Panc1 (cell line): ENCODE measurements around the gene SLC66A1. TPM values are rescaled to one million over a fixed set of nuclear protein-coding genes. Genes with fewer than 3 reads are reported as not detected.

Experiments used
- ATAC-seq: fragments of 200-7000 bp; cut with Tn5 transposase; 2 replicates; pipeline ENCODE4 v1.9.1; 2020; ENCODE audit warnings: mild to moderate bottlenecking, moderate library complexity
- BruUV-seq: library from RNA; stranded (reverse); fragments of 400-500 nt; replicated peaks from 2 replicates; lab custom pipeline; 2021; lab: Mats Ljungman, UMichigan
- CTCF ChIA-PET: fragments of 300-600 bp; sonication (Branson Sonifier 250); formaldehyde crosslinking; loops from one replicate; lab custom pipeline; 2022; ENCODE audit warnings: antibody characterized with exemption; lab: Charles Lee
- POLR2A ChIA-PET: fragments of 300-600 bp; sonication (Branson Sonifier 250); formaldehyde crosslinking; loops from one replicate; lab custom pipeline; 2022; ENCODE audit warnings: antibody characterized with exemption; lab: Charles Lee
- DNase-seq: peaks from one replicate; pipeline ENCODE4 v3.0.0-alpha.2; 2010; ENCODE audit warnings: low read depth, low spot score
- H3K27ac ChIP-seq: 2 replicates; pipeline ENCODE4 v1.5.1; 2011; ENCODE audit warnings: mild to moderate bottlenecking, low read length, inconsistent platforms
- H3K27me3 ChIP-seq: fragments of 200-500 bp; sonication (Bioruptor generic); 2 replicates; pipeline ENCODE4 v1.6.0; 2014; ENCODE audit warnings: low read length, inconsistent platforms; ENCODE audit not compliant: control insufficient read depth, insufficient read depth
- H3K36me3 ChIP-seq: fragments of 200-500 bp; sonication (Bioruptor generic); 2 replicates; pipeline ENCODE4 v1.5.1; 2014; ENCODE audit warnings: inconsistent platforms, mild to moderate bottlenecking, low read length, moderate library complexity; ENCODE audit not compliant: control insufficient read depth, insufficient read depth
- H3K4me1 ChIP-seq: 2 replicates; pipeline ENCODE4 v1.5.1; 2011; ENCODE audit warnings: inconsistent platforms, mild to moderate bottlenecking, low read length, moderate library complexity; ENCODE audit not compliant: control insufficient read depth, insufficient read depth
- H3K4me3 ChIP-seq, 2 experiments: 2 replicates each; pipeline ENCODE4 v1.5.1; 2011 to 2012; ENCODE audit warnings: low read depth in 2 of 2, low read length in 2 of 2, mild to moderate bottlenecking in 2 of 2, inconsistent platforms in 1 of 2, moderate library complexity in 1 of 2
- H3K9me3 ChIP-seq: fragments of 200-500 bp; sonication (Bioruptor generic); 2 replicates; pipeline ENCODE4 v1.5.1; 2014; ENCODE audit warnings: low read depth, mild to moderate bottlenecking, inconsistent platforms, low read length, moderate library complexity; ENCODE audit not compliant: control insufficient read depth, insufficient read depth
- SIN3A ChIP-seq: IDR thresholded peaks from 2 replicates; pipeline ENCODE4 v1.6.1; 2012; ENCODE audit warnings: low read depth, mild to moderate bottlenecking, low read length, moderate library complexity, borderline replicate concordance; ENCODE audit not compliant: insufficient read depth
- in situ Hi-C: cut with HindIII; loops from 2 replicates; pipeline ENCODE4 v1.10.0; 2016; ENCODE audit warnings: low sequenced_read_pairs, low pct_unique_long_range_greater_than_20kb
- intact Hi-C: fragments of 100-400 bp; cut with micrococcal nuclease; formaldehyde crosslinking; loops from one replicate; pipeline ENCODE4 v1.10.0; 2022; ENCODE audit not compliant: unreplicated experiment
- total RNA-seq: library from RNA; stranded (reverse); gene quantifications from one replicate; pipeline ENCODE4 v1.2.1, GENCODE V29; 2021; ENCODE audit not compliant: unreplicated experiment
- TF ChIP-seq, protein P1 (sequence below), 2 experiments: IDR thresholded peaks; 2 replicates each; pipeline ENCODE4 v1.6.1; 2011 to 2012; ENCODE audit warnings: low read depth in 2 of 2, control low read depth in 1 of 2, low read length in 1 of 2, mild to moderate bottlenecking in 1 of 2, moderate library complexity in 1 of 2; ENCODE audit not compliant: insufficient read depth in 1 of 2
- TF ChIP-seq, protein P2 (sequence below): fragments of 450-650 bp; IDR thresholded peaks from 2 replicates; pipeline ENCODE4 v1.5.1; 2017; ENCODE audit warnings: mild to moderate bottlenecking

The SLC66A1 gene
- total RNA-seq, 1 experiment from 2014 or later, result 42.0 TPM

DNA sequence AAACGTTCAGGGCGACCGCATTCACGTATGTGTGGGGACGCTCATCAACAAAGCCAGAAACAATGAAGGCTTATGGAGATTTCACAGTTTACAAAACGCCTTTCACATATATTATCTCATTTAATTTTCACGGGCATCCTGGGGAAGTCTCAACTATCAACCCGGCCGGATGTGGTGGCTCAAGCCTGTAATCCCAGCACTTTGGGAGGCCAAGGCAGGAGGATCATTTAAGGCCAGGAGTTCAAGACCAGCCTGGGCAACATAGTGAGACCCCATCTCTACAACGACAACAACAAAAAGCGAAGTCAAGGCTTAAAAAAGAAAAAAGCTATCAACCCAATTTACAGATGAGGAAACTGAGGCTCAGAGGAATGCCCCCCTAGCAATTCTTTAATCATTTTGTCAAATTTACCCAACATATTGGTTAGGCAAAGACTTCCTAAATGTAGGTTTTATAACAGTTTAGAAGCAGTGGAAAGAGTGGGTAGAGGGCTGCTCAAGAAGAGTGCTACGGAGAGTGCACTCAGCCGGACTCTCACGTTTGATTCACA is 28.3 kb downstream of the SLC66A1 start:
- H3K4me3 ChIP-seq, result no peak overlapping the region
- no peaks in the 10 kb centered on the region for H3K9me3 ChIP-seq
- DNase-seq, result no peak
- no peak overlapping the region for H3K27ac ChIP-seq
- no peaks in the 10 kb centered on the region for H3K27me3 ChIP-seq
- no TSS peak for BruUV-seq
- 0 out of 2 replicates have a peak, but pooled peaks cover under 1% of the 10 kb centered on the region for H3K4me1 ChIP-seq
- ChIA-PET CTCF (no interaction called here), POLR2A (no interaction called here)
- in situ Hi-C loops, result no loop called here
- TF ChIP-seq, protein P1, sequence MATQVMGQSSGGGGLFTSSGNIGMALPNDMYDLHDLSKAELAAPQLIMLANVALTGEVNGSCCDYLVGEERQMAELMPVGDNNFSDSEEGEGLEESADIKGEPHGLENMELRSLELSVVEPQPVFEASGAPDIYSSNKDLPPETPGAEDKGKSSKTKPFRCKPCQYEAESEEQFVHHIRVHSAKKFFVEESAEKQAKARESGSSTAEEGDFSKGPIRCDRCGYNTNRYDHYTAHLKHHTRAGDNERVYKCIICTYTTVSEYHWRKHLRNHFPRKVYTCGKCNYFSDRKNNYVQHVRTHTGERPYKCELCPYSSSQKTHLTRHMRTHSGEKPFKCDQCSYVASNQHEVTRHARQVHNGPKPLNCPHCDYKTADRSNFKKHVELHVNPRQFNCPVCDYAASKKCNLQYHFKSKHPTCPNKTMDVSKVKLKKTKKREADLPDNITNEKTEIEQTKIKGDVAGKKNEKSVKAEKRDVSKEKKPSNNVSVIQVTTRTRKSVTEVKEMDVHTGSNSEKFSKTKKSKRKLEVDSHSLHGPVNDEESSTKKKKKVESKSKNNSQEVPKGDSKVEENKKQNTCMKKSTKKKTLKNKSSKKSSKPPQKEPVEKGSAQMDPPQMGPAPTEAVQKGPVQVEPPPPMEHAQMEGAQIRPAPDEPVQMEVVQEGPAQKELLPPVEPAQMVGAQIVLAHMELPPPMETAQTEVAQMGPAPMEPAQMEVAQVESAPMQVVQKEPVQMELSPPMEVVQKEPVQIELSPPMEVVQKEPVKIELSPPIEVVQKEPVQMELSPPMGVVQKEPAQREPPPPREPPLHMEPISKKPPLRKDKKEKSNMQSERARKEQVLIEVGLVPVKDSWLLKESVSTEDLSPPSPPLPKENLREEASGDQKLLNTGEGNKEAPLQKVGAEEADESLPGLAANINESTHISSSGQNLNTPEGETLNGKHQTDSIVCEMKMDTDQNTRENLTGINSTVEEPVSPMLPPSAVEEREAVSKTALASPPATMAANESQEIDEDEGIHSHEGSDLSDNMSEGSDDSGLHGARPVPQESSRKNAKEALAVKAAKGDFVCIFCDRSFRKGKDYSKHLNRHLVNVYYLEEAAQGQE (IDR thresholded peaks at IDR 0.05; ENCODE audit: insufficient read depth in 1 of 2, low read depth in 2 of 2, low read length in 1 of 2), result no peak
- no peak for TF ChIP-seq SIN3A
- ATAC-seq, result no peak
- peaks cover 5% of the 10 kb centered on the region; the same call in 1 of the 2 replicates for H3K36me3 ChIP-seq
- intact Hi-C loops, result loop anchor here (5.0 kb wide), 1 partner anchor 312 kb away; no protein-coding TSS in a partner anchor

DNA sequence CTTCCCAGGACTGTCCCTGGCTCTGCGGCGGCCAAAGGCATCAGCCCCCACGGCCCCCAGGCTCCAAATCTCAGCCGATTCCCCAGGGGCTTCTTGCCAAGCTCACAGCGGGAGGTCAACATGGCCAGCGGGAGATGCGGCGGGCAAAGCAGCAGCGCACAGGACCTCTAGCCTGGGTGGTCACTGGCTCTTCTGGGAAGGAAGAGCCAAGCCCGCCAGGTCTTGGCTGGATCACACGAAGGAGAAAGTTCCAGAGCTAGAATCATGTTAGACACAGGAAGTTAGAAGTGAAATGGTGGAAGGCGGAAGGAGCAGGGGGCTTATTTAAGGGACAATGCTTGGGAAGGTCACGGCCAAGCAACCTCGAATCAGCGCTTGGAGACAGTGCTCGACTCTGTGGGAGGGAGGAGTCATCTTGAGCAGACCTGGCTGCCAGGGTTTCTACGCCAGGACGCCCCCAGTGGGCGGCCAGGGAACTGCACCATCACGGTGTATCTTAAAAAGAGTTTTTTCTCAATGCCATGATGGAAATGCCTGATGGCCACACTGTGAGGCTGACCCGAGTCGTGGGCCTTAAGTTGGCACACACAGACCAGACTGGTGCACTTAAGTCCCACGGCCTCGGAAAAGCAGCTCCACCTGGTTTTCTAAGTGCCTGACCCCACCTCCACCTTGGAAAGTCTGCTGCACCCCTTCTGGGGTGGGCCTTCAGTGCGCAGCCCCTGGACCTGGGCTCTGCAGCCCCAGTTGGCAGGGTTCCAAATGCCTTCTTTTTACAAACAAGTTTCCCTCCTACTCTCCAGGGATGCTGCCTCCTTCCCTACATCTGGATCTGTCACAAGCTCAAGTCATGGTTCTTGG is 29.3 kb downstream of the SLC66A1 start:
- ATAC-seq, result peak; percentile 62
- in situ Hi-C loops (no loop called here), intact Hi-C loops (loop anchor here (5.0 kb wide), 1 partner anchor 311 kb away; no protein-coding TSS in a partner anchor)
- no peaks in the 10 kb centered on the region for H3K27me3 ChIP-seq
- no peaks in the 10 kb centered on the region for H3K9me3 ChIP-seq
- BruUV-seq, result no TSS peak
- H3K27ac ChIP-seq, result no peak overlapping the region; the same call in 1 of the 2 replicates
- peaks cover 5% of the 10 kb centered on the region; the same call in 1 of the 2 replicates for H3K36me3 ChIP-seq
- H3K4me1 ChIP-seq, result 0 out of 2 replicates have a peak, but pooled peaks cover 3% of the 10 kb centered on the region
- ChIA-PET POLR2A (no interaction called here), CTCF (interaction anchor here (0.6 to 0.7 kb wide), 3 partner anchors 54 to 246 kb away, joined by 5 to 8 read pairs (median 6); no protein-coding TSS in a partner anchor)
- no peak overlapping the region for H3K4me3 ChIP-seq
- peak; percentile 45 for DNase-seq
- TF ChIP-seq SIN3A, result no peak
- TF ChIP-seq, protein P2, sequence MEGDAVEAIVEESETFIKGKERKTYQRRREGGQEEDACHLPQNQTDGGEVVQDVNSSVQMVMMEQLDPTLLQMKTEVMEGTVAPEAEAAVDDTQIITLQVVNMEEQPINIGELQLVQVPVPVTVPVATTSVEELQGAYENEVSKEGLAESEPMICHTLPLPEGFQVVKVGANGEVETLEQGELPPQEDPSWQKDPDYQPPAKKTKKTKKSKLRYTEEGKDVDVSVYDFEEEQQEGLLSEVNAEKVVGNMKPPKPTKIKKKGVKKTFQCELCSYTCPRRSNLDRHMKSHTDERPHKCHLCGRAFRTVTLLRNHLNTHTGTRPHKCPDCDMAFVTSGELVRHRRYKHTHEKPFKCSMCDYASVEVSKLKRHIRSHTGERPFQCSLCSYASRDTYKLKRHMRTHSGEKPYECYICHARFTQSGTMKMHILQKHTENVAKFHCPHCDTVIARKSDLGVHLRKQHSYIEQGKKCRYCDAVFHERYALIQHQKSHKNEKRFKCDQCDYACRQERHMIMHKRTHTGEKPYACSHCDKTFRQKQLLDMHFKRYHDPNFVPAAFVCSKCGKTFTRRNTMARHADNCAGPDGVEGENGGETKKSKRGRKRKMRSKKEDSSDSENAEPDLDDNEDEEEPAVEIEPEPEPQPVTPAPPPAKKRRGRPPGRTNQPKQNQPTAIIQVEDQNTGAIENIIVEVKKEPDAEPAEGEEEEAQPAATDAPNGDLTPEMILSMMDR, result peak; percentile 97
